ENCODE data around the gene ABCA7. TPM values are rescaled to one million over a fixed set of nuclear protein-coding genes. Genes with fewer than 3 reads are reported as not detected.
A peak's percentile ranks its signal among the peaks of the same experiment; 100 is the strongest.
"Not testable (repeated sequence)": the region's sequence is repeated elsewhere in the genome, so short reads cannot be mapped to it uniquely, and the experiment has no call there.

ABCA7 gene
- total RNA-seq, 2 donors from 2014 or later: 21.8 to 31.2 TPM

DNA sequence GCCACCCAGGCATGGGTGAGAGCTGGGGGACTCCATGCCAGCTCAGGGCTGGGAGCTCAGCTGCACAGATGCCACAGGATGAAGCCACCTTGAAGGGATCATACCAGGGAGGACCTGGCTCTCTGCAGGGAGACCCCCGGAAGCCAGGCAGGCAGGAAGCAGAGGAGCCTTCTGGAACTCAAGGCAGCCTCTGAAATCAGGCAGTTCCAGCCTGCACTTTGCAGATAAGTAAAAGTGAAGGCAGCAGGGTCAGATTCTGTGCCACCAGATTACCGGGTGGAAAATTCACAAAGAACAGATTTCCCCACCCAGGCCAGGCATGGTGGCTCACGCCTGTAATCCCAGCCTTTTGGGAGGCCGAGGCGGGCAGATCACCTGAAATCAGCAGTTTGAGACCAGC lies 21.5 kb upstream of the ABCA7 start:
- H3K27ac Mint-ChIP-seq: peak overlapping the region; percentile 25
- H3K4me1 Mint-ChIP-seq: peaks cover 15% of the 10 kb centered on the region
- H3K9me3 Mint-ChIP-seq: no peaks in the 10 kb centered on the region
- H3K27me3 Mint-ChIP-seq: no peaks in the 10 kb centered on the region
- H3K4me3 Mint-ChIP-seq: peak overlapping the region; percentile 91
- peaks cover 30% of the 10 kb centered on the region for H3K36me3 Mint-ChIP-seq (ENCODE audit: low read depth)
- no peak for ATAC-seq (replicated peaks)

DNA sequence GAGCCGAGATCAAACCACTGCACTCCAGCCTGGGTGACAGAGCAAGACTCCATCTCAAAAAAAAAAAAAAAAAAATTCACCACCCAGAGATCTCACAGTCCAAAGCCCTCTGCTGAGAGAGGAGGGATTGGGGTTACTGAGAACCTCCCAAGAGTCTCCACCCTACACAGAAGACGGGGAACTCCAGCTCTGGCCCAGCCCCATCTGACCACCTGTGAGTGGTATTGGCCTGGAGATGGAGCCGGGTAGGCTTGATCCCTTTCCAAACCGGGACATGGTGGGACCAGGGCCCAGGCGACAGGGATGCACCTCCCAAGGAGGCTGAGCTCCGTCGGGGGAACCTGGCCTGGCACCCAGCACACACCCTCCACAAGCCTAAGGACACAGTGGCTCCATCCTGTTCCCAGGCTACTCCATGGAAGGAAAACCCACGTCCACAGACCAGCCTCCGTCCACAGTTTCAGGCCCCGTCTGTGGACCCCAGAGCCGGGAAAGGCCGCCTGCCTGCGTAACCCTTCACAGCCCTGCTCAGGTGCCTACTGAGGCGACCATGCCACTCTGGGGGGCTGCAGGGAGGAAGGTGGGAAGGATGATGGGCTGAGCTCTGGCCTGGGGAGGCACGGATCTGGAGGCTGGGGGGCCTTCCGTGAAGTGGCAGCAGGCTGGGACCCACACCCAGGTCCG lies 20.8 kb upstream of the ABCA7 start:
- no peak for ATAC-seq (replicated peaks)
- Mint-ChIP-seq H3K36me3 (ENCODE audit: low read depth) (peaks cover 30% of the 10 kb centered on the region), H3K27ac (peak overlapping the region; percentile 25), H3K27me3 (no peaks in the 10 kb centered on the region), H3K4me3 (peak overlapping the region; percentile 91), H3K4me1 (peaks cover 15% of the 10 kb centered on the region), H3K9me3 (no peaks in the 10 kb centered on the region)

DNA sequence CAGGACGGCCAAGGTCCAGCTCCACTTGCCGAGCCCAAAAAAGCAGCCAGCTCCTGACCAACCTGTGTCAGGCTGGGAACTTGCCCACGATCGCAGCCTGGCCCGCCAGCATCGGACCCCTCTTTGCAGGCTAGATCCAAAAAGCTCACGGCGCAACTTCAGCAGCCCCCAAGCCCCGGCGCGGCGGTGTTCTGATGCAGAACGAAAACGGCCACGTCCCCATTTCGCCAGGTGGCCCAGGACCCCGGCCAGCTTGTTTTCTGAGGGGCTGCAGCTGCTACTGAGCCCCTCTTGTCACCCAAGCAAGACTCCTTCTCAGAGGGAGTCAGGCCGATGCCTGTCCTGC lies 20.3 kb upstream of the ABCA7 start:
- H3K4me1 Mint-ChIP-seq: peaks cover 15% of the 10 kb centered on the region
- H3K4me3 Mint-ChIP-seq: peak overlapping the region; percentile 91
- H3K27me3 Mint-ChIP-seq: no peaks in the 10 kb centered on the region
- no peaks in the 10 kb centered on the region for H3K9me3 Mint-ChIP-seq
- H3K27ac Mint-ChIP-seq: peak overlapping the region; percentile 100
- ATAC-seq (replicated peaks): no peak
- peaks cover 30% of the 10 kb centered on the region for H3K36me3 Mint-ChIP-seq (ENCODE audit: low read depth)

DNA sequence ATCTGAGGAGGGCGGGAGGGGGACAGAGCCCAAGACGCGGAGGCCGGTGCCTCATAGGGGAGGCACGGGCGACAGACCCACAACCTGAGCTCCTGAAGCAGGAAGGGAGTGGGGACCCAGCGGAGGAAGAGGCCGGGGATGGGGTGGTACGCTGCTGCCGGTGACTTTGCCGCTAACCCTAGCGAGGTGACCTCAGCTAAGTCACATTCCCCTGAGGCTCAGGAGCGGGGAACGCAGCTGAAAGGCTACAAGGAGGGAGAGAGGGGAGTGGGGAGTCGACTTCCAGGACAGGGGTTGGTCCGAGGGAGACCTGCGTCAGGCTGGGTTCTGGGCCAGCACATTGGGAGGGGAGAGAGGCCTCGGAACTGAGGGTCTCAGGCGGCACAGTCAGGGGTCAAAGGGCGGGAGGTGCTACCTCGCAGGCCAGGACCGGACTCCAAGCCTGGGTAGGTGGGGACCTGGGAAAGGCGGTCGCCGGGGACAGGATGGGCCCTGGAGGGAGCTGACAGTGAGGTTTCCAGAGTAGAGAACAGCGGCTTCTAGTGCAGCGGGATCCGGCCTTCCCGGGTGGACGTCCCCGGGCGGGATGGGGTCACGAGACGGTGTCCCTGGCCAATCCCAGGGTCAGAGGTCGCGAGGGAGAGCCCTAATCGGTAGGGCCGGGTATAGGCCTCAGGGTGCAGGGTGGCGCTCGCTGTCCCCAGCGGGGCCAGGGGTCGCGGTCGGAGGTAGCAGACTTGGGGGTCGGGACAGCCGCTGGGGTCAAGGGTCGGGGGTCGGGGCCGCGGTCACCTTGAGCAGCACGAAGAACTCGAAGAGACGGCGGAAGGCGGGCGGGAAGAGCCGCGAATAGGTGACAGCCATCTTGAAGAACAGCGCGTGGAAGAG lies 19.7 kb upstream of the ABCA7 start:
- Mint-ChIP-seq H3K4me3 (peak overlapping the region; percentile 91), H3K4me1 (peaks cover 19% of the 10 kb centered on the region), H3K27ac (peak overlapping the region; percentile 100), H3K27me3 (no peaks in the 10 kb centered on the region), H3K36me3 (ENCODE audit: low read depth) (peaks cover 30% of the 10 kb centered on the region), H3K9me3 (no peaks in the 10 kb centered on the region)
- ATAC-seq (replicated peaks): no peak

DNA sequence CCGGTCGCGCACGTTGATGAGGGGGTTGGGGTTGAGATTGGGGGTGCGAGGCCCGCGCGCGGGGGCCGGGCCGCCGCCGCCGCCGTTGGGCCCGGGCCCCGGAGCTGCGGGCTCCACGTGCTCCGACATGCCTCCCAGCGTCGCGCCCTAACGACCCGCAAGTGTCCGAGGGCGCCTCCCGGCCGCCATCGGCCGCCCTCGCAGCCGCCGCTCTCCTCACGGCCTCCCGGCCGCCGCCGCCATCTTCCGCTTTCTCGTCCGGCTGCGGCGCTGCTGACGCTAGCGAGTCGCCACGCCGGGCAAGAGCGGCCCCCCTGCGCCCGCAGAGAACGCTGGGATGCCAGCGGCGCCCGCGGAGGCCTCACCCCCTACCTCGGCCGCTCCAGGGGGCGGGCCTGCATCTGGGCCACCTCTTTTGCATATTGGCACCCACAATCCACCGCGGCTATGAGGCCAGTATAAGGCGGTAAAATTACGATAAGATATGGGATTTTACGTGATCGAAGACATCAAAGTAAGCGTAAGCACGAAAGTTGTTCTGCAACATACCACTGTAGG lies 19.0 kb upstream of the ABCA7 start, which contains the start of gene TMEM259:
Gene TMEM259, minus strand, starts transcription at position 256 of the 558 bp plus-strand sequence. Its CDS starts 127 bp downstream, at position 129.
- Mint-ChIP-seq H3K4me3 (peak within 1 kb of the TSS; percentile 91), H3K9me3 (no peaks in the 10 kb centered on the region), H3K27me3 (no peaks in the 10 kb centered on the region), H3K36me3 (ENCODE audit: low read depth) (peaks cover 30% of the 10 kb centered on the region), H3K4me1 (peaks cover 21% of the 10 kb centered on the region), H3K27ac (peak within 1 kb of the TSS; percentile 100)
- ATAC-seq (replicated peaks): peak; percentile 92

DNA sequence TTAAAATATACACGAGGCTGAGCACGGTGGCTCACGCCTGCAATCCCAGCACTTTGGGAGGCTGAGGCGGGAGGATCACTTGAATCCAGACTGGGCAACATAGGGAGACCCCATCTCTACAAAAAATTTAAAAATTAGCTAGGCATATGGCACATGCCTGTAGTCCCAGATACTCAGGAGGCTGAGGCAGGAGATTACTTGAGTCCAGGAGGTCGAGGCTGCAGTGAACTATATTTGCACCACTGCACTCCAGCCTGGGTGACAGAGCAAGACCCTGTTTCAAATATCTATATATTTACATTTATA lies 16.1 kb upstream of the ABCA7 start:
- not testable (repeated sequence) for H3K9me3 Mint-ChIP-seq; H3K27me3 Mint-ChIP-seq; H3K4me3 Mint-ChIP-seq; ATAC-seq (replicated peaks); H3K27ac Mint-ChIP-seq
- Mint-ChIP-seq H3K4me1 (peaks cover 13% of the 10 kb centered on the region), H3K36me3 (ENCODE audit: low read depth) (peaks cover 29% of the 10 kb centered on the region)

DNA sequence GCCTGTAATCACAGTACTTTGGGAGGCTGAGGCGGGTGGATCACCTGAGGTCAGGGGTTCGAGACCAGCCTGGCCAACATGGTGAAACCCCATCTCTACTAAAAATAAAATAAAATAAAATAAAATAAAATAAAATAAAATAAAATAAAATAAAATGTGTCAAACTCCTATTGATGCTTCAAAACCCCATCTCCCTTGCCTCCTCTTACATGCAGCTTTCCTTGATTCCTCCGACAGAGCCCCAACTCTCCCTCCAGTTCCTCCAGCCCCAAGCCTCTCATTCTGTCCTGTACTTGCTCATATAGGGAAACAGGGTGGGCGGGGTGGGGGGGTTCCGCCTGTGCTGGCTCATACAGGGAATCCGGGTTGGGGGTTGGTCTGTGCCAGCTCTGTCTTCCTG lies 14.8 kb upstream of the ABCA7 start:
- not testable (repeated sequence) for H3K9me3 Mint-ChIP-seq; H3K27me3 Mint-ChIP-seq; ATAC-seq (replicated peaks); H3K27ac Mint-ChIP-seq
- Mint-ChIP-seq H3K4me3 (peak overlapping the region; percentile 3), H3K36me3 (ENCODE audit: low read depth) (peaks cover 25% of the 10 kb centered on the region), H3K4me1 (peaks cover 13% of the 10 kb centered on the region)

DNA sequence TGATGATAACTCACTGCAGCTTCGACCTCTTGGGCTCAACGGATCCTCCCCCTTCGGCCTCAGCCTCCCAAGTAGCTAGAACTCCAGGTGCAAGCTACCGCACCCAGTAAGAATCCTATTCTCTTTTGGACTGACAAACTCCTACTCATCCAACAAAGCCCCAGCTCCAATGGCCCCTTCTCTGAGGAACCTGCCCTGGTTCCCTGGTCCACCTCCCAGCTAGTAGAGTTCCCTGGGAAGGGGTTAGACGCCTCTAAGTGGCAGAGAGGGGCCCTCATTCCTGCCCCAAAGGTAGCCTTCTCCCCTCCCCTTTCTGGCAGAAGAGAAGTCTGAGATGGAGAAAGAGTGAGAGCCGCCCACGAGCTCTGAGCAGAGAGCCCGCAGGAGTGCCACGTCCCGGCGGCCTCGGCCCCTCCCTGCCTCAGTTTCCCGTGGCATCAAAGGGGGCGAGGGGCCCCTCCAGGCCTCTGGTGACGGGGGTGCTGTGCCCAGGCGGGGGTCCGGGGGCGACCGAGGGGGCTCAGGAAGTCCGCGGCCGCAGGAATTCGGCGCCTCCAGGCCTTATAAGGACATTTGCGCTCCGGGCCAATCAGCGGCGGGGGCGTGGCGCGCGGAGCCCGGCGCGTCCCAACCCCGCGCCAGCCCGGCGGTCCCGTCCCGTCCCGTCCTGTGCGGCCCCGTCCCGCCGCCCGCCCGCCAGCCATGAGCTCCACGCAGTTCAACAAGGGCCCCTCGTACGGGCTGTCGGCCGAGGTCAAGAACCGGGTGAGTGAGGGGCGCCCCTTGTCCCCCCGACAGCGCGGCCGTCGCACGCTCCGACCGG lies 13.7 kb upstream of the ABCA7 start, which contains the start of gene CNN2:
Gene CNN2, plus strand, starts transcription at position 649 of the 823 bp plus-strand sequence. Its CDS starts 54 bp downstream, at position 703.
- no peaks in the 10 kb centered on the region for H3K9me3 Mint-ChIP-seq
- ATAC-seq (replicated peaks): peak; percentile 77
- no peaks in the 10 kb centered on the region for H3K27me3 Mint-ChIP-seq
- H3K4me1 Mint-ChIP-seq: peaks cover 17% of the 10 kb centered on the region
- peaks cover 28% of the 10 kb centered on the region for H3K36me3 Mint-ChIP-seq (ENCODE audit: low read depth)
- peak within 1 kb of the TSS; percentile 93 for H3K4me3 Mint-ChIP-seq
- peak within 1 kb of the TSS; percentile 85 for H3K27ac Mint-ChIP-seq

DNA sequence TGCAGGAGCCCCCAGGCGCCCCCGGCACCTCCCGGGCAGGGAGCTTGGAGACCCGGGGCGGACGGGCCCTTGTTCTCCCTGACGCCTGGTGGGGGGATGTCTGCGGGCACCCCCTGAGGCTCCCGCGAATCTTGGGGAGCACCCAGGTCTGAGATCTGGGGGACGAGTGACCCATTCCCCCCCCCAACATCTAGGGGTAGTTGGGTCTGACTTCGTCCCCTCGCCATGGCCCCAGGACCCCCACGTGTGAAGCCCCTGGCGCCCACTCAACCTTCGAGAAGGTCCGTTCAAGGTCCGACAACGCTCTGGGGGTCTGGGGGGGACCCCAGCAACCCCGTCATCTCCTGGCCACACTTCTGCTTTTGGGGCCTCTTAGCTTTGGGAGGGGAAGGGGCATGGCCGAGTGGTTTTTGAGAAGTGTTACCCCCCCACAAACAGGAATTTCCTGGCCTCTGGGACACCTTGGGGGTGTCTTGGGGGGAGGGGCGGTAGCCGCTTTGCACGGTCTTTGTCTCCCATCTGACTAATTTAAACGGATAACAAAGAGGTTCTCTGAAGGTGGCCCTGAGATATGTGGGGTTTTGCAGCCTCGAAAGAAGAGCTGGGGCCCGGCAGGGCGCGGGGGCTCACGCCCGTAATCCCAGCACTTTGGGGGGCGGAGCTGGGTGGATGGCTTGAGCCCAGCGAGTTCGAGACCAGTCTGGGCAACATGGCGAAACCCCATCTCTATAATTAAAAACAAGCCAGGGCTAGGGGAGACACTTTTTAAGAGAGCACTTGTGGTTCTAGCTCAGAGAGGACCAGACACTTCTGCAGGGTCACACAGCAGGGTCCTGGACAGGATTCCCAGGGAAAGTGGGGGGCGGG lies 12.9 kb upstream of the ABCA7 start:
- Mint-ChIP-seq H3K36me3 (ENCODE audit: low read depth) (peaks cover 25% of the 10 kb centered on the region), H3K27ac (peak overlapping the region; percentile 85), H3K4me1 (peaks cover 11% of the 10 kb centered on the region), H3K9me3 (no peaks in the 10 kb centered on the region), H3K27me3 (no peaks in the 10 kb centered on the region), H3K4me3 (peak overlapping the region; percentile 93)
- peak; percentile 7 for ATAC-seq (replicated peaks)

DNA sequence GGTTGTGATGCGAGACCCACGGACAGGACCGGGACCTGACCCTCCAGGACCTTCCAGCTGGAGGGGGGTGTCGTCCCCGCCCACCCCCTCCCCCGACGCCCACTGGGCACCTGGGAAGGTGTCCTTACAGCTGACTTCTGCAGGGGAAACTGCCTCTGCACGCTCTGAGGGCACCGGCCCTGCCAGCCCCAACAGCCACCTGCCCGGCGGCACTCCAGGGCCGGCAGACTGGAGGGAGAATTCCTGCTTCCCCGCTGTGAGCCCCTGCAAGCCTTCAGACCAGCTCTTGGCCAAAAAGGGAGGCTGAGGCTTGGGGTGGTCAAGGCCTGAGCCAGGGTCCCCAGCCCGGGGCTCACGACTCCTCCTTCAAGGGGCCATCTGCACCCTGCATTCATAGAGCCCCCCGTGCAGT lies 12.3 kb upstream of the ABCA7 start:
- Mint-ChIP-seq H3K4me1 (peaks cover 11% of the 10 kb centered on the region), H3K36me3 (ENCODE audit: low read depth) (peaks cover 31% of the 10 kb centered on the region), H3K27me3 (no peaks in the 10 kb centered on the region), H3K27ac (peak overlapping the region; percentile 85), H3K4me3 (peak overlapping the region; percentile 93), H3K9me3 (no peaks in the 10 kb centered on the region)
- no peak for ATAC-seq (replicated peaks)

DNA sequence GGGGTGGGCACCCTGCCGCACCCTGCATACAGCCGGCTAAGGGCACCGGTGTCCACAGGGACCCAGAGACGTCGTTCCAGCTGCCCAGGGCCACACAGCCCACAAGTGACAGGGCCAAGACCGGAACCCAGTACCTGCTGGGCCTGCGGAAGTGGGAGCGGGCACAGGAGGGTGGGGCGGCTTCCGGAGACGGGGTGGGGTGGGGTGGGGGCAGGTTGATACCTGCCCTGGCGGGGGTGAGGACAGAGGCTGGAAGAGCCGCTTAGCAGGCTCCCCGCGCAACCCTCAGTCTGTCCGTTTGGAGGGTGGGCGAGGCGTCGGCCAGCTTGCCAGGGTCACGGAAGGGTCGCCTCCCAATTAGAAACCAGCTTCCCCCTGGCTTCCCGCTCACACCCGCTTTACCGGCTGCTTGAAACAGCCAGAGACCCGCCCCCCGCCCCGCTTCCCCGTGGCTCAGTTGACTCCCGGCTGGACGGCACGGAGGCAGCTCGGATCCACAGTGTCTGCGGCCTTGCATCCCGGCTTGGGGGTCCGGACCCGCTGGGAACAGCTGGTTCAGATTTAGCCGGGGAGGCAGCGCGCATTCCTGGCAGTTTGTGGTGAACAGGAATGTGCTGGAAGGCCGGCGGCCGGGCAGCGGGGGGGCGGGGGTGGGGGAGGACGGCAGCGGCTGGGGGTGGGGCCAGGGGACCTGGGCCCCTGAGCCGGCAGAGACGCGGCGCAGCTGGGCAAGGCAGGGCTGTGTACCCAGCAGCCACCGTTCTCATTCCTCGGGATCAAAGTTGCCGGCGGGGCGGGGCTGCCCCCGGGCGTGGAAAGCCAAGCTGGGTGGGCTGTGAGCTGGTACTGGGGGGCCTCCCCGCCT lies 11.6 kb upstream of the ABCA7 start:
- ATAC-seq (replicated peaks): peak; percentile 53
- Mint-ChIP-seq H3K4me1 (peaks cover 11% of the 10 kb centered on the region), H3K27me3 (no peaks in the 10 kb centered on the region), H3K27ac (peak overlapping the region; percentile 85), H3K36me3 (ENCODE audit: low read depth) (peaks cover 38% of the 10 kb centered on the region), H3K4me3 (peak overlapping the region; percentile 93), H3K9me3 (no peaks in the 10 kb centered on the region)

DNA sequence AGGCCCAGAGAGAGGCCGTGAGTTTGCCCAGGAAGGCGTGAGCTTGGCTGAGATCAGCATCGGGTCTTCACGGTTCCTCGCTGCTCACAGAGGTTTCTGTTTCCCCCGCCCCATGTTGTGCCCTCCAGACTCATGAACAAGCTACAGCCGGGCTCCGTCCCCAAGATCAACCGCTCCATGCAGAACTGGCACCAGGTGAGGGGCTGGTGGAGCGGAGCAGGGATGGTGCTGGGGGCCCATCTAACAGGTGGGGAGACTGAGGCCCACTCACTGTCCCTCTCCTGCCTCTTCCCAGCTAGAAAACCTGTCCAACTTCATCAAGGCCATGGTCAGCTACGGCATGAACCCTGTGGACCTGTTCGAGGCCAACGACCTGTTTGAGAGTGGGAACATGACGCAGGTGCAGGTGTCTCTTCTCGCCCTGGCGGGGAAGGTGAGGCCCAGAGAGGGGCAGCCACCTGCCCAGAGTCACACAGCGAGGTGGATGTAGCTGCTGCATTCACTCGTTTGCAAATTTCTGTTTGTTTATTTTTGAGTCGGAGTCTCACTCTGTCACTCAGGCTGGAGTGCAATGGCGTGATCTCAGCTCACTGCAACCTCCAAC lies 7.5 kb upstream of the ABCA7 start:
- Mint-ChIP-seq H3K9me3 (no peaks in the 10 kb centered on the region), H3K36me3 (ENCODE audit: low read depth) (peaks cover 62% of the 10 kb centered on the region), H3K27me3 (no peaks in the 10 kb centered on the region), H3K27ac (no peak overlapping the region), H3K4me3 (no peak overlapping the region), H3K4me1 (peaks cover 10% of the 10 kb centered on the region)
- no peak for ATAC-seq (replicated peaks)
